ENCODE data around the gene IGLON5. TPM values are rescaled to one million over a fixed set of nuclear protein-coding genes. Genes with fewer than 3 reads are reported as not detected.

Gene IGLON5
- polyA plus RNA-seq: not detected

GRCh38 chr19:51311351-51312257 lies at the start of gene IGLON5:
Gene IGLON5 (plus strand): TSS chr19:51311644. CDS start chr19:51311848, 204 bp downstream.
- peaks cover 0 to 8% (median 0%) of the 10 kb centered on the region in 3 donors for H3K4me1 Mint-ChIP-seq
- peaks cover 8 to 25% (median 9%) of the 10 kb centered on the region in 3 donors for H3K9me3 Mint-ChIP-seq
- H3K36me3 Mint-ChIP-seq: peaks cover 6% of the 10 kb centered on the region
- H3K4me3 Mint-ChIP-seq: no peak within 1 kb of the TSS
- H3K27ac Mint-ChIP-seq: no peak within 1 kb of the TSS
- H3K27me3 Mint-ChIP-seq: peaks cover 28% of the 10 kb centered on the region

DNA sequence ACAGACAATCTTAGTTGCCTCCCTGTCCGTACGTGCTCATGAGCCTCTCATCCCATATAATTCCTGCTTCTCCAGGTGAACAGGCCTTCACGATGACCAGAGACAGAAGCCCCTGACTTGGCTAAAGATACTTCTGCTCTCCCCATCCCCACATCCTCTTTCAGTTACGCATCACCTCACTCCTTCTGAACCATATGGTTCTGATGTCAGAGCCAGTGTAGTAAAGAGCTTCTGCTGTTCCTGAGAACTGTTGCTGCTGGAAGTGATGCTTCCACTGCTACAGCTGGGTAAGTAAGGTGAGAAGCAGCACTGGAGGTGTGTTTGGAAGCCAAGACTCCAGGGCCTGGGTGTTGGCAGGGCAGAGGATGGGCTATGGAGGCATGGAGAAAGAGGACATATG lies 47.6 kb upstream of the IGLON5 start:
- Mint-ChIP-seq H3K36me3 (no peaks in the 10 kb centered on the region), H3K4me3 (no peak overlapping the region), H3K27me3 (peaks cover 8% of the 10 kb centered on the region), H3K9me3 (no peaks in the 10 kb centered on the region), H3K4me1 (no peaks in the 10 kb centered on the region), H3K27ac (no peak overlapping the region)

- Mint-ChIP-seq H3K9me3 (peaks cover 0 to 2% (median 0%) of the 10 kb centered on the region in 3 donors), H3K27me3 (no peaks in the 10 kb centered on the region), H3K36me3 (no peaks in the 10 kb centered on the region), H3K27ac (no peak overlapping the region), H3K4me1 (no peaks in the 10 kb centered on the region), H3K4me3 (no peak overlapping the region)
Observed at GRCh38 chr19:51271067-51271466, 40.4 kb upstream of the IGLON5 start.

GRCh38 chr19:51272183-51272810 lies 39.1 kb upstream of the IGLON5 start:
- Mint-ChIP-seq H3K4me1 (no peaks in the 10 kb centered on the region), H3K4me3 (no peak overlapping the region), H3K9me3 (peaks cover 0 to 2% (median 0%) of the 10 kb centered on the region in 3 donors), H3K36me3 (no peaks in the 10 kb centered on the region), H3K27ac (peak overlapping the region in 1 of 3 donors; percentile 61), H3K27me3 (no peaks in the 10 kb centered on the region)

GRCh38 chr19:51274049-51274770 lies 37.2 kb upstream of the IGLON5 start:
- peaks cover 4% of the 10 kb centered on the region for H3K27me3 Mint-ChIP-seq
- peaks cover 0 to 4% (median 0%) of the 10 kb centered on the region in 3 donors for H3K9me3 Mint-ChIP-seq
- no peaks in the 10 kb centered on the region for H3K4me1 Mint-ChIP-seq
- no peak overlapping the region for H3K27ac Mint-ChIP-seq
- peaks cover 1% of the 10 kb centered on the region for H3K36me3 Mint-ChIP-seq
- H3K4me3 Mint-ChIP-seq: no peak overlapping the region

DNA sequence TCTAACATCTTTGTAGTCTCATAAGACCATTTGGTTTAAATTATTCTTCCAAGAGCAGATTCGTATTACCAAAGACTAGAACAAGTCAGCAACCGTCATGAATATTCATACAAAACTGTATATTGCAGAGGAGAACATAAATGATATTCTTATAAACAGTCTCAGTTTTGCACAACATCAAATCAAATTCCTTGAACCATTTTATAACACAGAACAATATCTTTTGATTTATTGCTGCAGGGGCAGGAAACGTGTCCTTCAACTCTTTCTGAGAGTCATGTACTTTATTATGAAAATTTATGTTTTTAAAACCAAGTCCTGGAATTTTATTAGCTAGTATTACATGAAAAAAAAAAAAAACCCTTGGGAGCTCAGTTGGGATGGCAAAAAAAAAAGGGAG lies 34.3 kb upstream of the IGLON5 start:
- Mint-ChIP-seq H3K27me3 (peaks cover 4% of the 10 kb centered on the region), H3K9me3 (peaks cover 1 to 4% (median 3%) of the 10 kb centered on the region in 3 donors), H3K4me1 (no peaks in the 10 kb centered on the region), H3K36me3 (peaks cover 1% of the 10 kb centered on the region), H3K27ac (no peak overlapping the region), H3K4me3 (no peak overlapping the region)

GRCh38 chr19:51282335-51282734 lies 29.1 kb upstream of the IGLON5 start:
- Mint-ChIP-seq H3K27ac (no peak overlapping the region), H3K4me3 (peak overlapping the region in 1 of 4 donors; percentile 77), H3K27me3 (peaks cover 9% of the 10 kb centered on the region), H3K4me1 (no peaks in the 10 kb centered on the region), H3K36me3 (peaks cover 1% of the 10 kb centered on the region), H3K9me3 (peaks cover 4 to 7% (median 6%) of the 10 kb centered on the region in 3 donors)

- Mint-ChIP-seq H3K36me3 (no peaks in the 10 kb centered on the region), H3K27ac (peak overlapping the region in 1 of 3 donors; percentile 78), H3K4me3 (no peak overlapping the region)
Observed at GRCh38 chr19:51285682-51286081, 25.8 kb upstream of the IGLON5 start.

DNA sequence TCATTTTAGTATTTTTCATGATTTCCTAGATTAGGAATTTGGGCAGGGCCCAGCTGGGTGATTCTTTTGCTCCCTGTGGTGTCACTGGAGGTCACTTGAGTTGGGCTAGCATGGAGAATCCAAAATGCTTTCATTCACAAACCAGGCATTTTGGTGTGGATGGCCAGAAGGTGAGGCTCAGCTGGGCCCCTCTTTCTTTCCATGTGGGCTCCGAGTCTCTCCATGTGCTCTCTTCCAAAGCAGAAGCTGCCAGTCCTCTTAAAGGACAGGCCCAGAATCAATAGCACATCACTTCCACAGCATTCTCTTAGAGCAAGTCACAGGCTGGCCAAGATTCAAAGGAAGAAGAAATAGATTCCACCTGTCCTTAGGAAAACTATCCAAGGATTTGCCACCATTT lies 21.8 kb upstream of the IGLON5 start:
- Mint-ChIP-seq H3K4me1 (no peaks in the 10 kb centered on the region), H3K4me3 (no peak overlapping the region), H3K36me3 (no peaks in the 10 kb centered on the region), H3K27ac (no peak overlapping the region), H3K9me3 (no peaks in the 10 kb centered on the region), H3K27me3 (peaks cover 6% of the 10 kb centered on the region)

More at GRCh38 chr19:51285682-51286081, 25.8 kb upstream of the IGLON5 start:
- peaks cover 0 to 5% (median 4%) of the 10 kb centered on the region in 3 donors for H3K9me3 Mint-ChIP-seq
- H3K27me3 Mint-ChIP-seq: peaks cover 5% of the 10 kb centered on the region
- no peaks in the 10 kb centered on the region for H3K4me1 Mint-ChIP-seq

- peaks cover 10% of the 10 kb centered on the region for H3K27me3 Mint-ChIP-seq
- no peaks in the 10 kb centered on the region for H3K36me3 Mint-ChIP-seq
- no peaks in the 10 kb centered on the region for H3K9me3 Mint-ChIP-seq
- H3K4me1 Mint-ChIP-seq: no peaks in the 10 kb centered on the region
- H3K4me3 Mint-ChIP-seq: no peak overlapping the region
- peak overlapping the region in 1 of 3 donors; percentile 15 for H3K27ac Mint-ChIP-seq
Observed at GRCh38 chr19:51292971-51293370, 18.5 kb upstream of the IGLON5 start.

DNA sequence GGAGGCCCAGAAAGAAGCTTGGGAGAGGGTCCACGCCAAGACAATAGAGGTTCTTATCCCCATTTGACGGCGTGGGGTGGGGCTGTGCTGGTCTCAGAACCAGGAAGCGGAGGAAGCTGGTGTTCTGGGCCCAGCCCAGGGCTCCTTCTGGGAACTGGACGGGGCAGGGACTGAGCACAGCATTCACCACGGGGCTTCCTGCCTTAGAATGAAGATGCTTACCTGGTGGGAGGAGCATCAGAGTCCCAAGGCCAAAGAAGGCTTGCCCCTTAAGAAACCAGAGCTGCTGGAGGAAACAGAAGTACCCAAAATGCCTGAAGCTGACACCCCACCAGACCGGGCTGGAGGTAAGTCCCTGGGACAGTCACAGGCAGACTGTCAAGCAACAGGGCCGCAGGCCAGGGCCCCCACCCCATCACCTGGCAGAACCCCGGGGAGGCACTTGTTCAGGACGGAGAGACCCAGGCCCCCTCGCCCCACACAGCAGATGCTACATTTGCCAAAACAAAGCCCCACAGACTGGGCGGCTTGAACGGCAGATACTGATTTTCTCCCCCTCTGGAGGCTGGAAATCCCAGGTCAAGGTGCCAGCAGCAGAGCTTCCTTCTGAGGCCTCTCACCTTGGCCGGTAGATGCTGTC lies 17.8 kb upstream of the IGLON5 start:
- Mint-ChIP-seq H3K36me3 (no peaks in the 10 kb centered on the region), H3K9me3 (no peaks in the 10 kb centered on the region), H3K27me3 (peaks cover 10% of the 10 kb centered on the region), H3K27ac (no peak overlapping the region), H3K4me3 (no peak overlapping the region), H3K4me1 (no peaks in the 10 kb centered on the region)

DNA sequence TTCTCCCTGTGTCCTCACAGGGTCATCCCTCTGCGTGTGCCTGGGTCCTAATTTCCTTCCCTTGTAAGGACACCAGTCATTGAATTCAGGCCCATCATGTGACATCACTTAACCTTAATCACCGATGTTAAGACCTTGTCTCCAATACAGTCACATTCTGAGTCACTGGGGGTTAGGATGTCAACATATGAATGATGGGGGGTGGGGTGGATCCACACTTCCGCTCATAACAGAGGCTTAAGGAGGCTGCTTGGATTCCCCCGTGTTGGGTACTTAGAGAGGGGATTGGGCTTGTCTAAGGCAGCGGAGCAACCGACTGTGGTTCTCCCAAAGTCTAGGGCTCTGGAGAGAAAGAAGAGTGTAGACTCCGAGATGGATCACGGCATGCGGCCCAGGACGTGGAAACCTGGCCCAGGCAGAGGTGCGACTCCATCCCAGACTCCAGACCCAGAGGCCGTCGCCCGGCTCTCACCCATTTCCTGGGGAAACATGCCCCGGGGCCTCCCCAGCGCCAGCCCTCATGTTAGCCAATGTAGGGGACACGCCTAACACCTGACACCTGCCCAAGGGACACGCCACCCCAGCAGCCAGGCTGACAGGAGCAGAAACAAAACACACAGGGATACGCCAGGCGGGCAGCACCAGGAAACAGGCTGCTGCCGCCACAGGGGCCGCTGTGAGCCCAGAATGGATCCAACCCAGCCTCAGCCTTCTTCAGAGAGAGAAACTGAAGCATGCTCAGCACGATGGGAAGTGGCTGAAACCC lies 17.1 kb upstream of the IGLON5 start:
- no peak overlapping the region for H3K4me3 Mint-ChIP-seq
- no peaks in the 10 kb centered on the region for H3K4me1 Mint-ChIP-seq
- H3K27me3 Mint-ChIP-seq: peaks cover 10% of the 10 kb centered on the region
- no peak overlapping the region for H3K27ac Mint-ChIP-seq
- H3K36me3 Mint-ChIP-seq: no peaks in the 10 kb centered on the region
- no peaks in the 10 kb centered on the region for H3K9me3 Mint-ChIP-seq

- H3K9me3 Mint-ChIP-seq: no peaks in the 10 kb centered on the region
- no peaks in the 10 kb centered on the region for H3K36me3 Mint-ChIP-seq
- H3K4me3 Mint-ChIP-seq: no peak overlapping the region
- H3K4me1 Mint-ChIP-seq: no peaks in the 10 kb centered on the region
- H3K27me3 Mint-ChIP-seq: peaks cover 10% of the 10 kb centered on the region
- H3K27ac Mint-ChIP-seq: no peak overlapping the region
Observed at GRCh38 chr19:51294977-51295375, 16.5 kb upstream of the IGLON5 start.

All from IgD-negative memory B cell (primary cell).